Mesenchymal stem cell (in vitro differentiated cells and primary cell): ENCODE measurements around the gene RPS6KA5.

Experiments
- DNase-seq: peaks from one replicate; pipeline ENCODE4 v3.0.0-alpha.2; 2013
- H2AFZ ChIP-seq: one replicate; pipeline ENCODE4 v1.6.1; 2013; ENCODE audit warnings: low read depth, mild to moderate bottlenecking, control low read depth, inconsistent platforms, low read length, moderate library complexity
- H2AK5ac ChIP-seq: 2 replicates; pipeline ENCODE4 v1.6.1; 2013; ENCODE audit warnings: low read length, moderate library complexity, mild to moderate bottlenecking, inconsistent platforms; ENCODE audit not compliant: severe bottlenecking
- H2BK120ac ChIP-seq: one replicate; pipeline ENCODE4 v1.6.1; 2013; ENCODE audit warnings: low read depth, mild to moderate bottlenecking, inconsistent platforms, low read length, moderate library complexity
- H2BK12ac ChIP-seq, 2 experiments: one replicate each; pipeline ENCODE4 v1.6.1; 2013; ENCODE audit warnings: inconsistent platforms in 2 of 2, low read length in 2 of 2, mild to moderate bottlenecking in 2 of 2, moderate library complexity in 2 of 2, control low read depth in 1 of 2
- H2BK15ac ChIP-seq: one replicate; pipeline ENCODE4 v1.6.1; 2013; ENCODE audit warnings: mild to moderate bottlenecking, low read depth, inconsistent platforms; ENCODE audit not compliant: poor library complexity, severe bottlenecking
- H2BK5ac ChIP-seq: 2 replicates; pipeline ENCODE4 v1.6.1; 2013; ENCODE audit warnings: low read depth, mild to moderate bottlenecking, low read length, control low read depth, inconsistent platforms; ENCODE audit not compliant: poor library complexity, severe bottlenecking
- H3K14ac ChIP-seq, 2 experiments: one replicate each; pipeline ENCODE4 v1.6.1; 2013; ENCODE audit warnings: inconsistent platforms in 2 of 2, low read length in 2 of 2, control low read depth in 1 of 2, mild to moderate bottlenecking in 1 of 2, moderate library complexity in 1 of 2
- H3K18ac ChIP-seq, 2 experiments: one replicate each; pipeline ENCODE4 v1.6.1; 2013; ENCODE audit warnings: inconsistent platforms in 2 of 2, low read length in 2 of 2, control low read depth in 1 of 2, low read depth in 1 of 2, mild to moderate bottlenecking in 1 of 2
- H3K23ac ChIP-seq, 2 experiments: one replicate each; pipeline ENCODE4 v1.6.1; 2013; ENCODE audit warnings: inconsistent platforms in 2 of 2, low read length in 2 of 2, mild to moderate bottlenecking in 2 of 2, moderate library complexity in 2 of 2, control low read depth in 1 of 2
- H3K27ac ChIP-seq: 2 replicates; pipeline ENCODE4 v1.5.1; 2013; ENCODE audit warnings: mild to moderate bottlenecking, moderate library complexity, low read length, control low read depth, inconsistent platforms; ENCODE audit not compliant: poor library complexity, severe bottlenecking
- H3K27me3 ChIP-seq, 2 experiments: 2 replicates each; pipeline versions ENCODE4 v1.6.1 to v1.7.0; 2013; ENCODE audit warnings: low read length in 2 of 2, mild to moderate bottlenecking in 2 of 2, moderate library complexity in 2 of 2, control low read depth in 1 of 2, inconsistent platforms in 1 of 2; ENCODE audit not compliant: control insufficient read depth in 1 of 2, insufficient read depth in 1 of 2
- H3K36me3 ChIP-seq, 2 experiments: 2 replicates each; pipeline versions ENCODE4 v1.6.1 to v1.7.0; 2013; ENCODE audit warnings: low read length in 2 of 2, control low read depth in 1 of 2, inconsistent platforms in 1 of 2, low read depth in 1 of 2, mild to moderate bottlenecking in 1 of 2; ENCODE audit not compliant: insufficient read depth in 2 of 2, control insufficient read depth in 1 of 2
- H3K4ac ChIP-seq, 2 experiments: one replicate each; pipeline ENCODE4 v1.6.1; 2013; ENCODE audit warnings: inconsistent platforms in 2 of 2, low read length in 2 of 2, mild to moderate bottlenecking in 2 of 2, moderate library complexity in 2 of 2, control low read depth in 1 of 2, low read depth in 1 of 2
- H3K4me1 ChIP-seq: 2 replicates; pipeline ENCODE4 v1.6.1; 2013; ENCODE audit warnings: low read depth, low read length, control low read depth; ENCODE audit not compliant: control insufficient read depth, insufficient read depth
- H3K4me2 ChIP-seq: 2 replicates; pipeline ENCODE4 v1.6.1; 2013; ENCODE audit warnings: low read length, mild to moderate bottlenecking, inconsistent platforms; ENCODE audit not compliant: poor library complexity, severe bottlenecking
- H3K4me3 ChIP-seq, 2 experiments: 2 replicates each; pipeline versions ENCODE4 v1.5.1 to v1.7.0; 2013; ENCODE audit warnings: low read length in 2 of 2, mild to moderate bottlenecking in 2 of 2, control low read depth in 1 of 2, low read depth in 1 of 2; ENCODE audit not compliant: insufficient read depth in 1 of 2
- H3K79me1 ChIP-seq: replicated peaks from 2 replicates; pipeline ENCODE4 v1.6.1; 2013; ENCODE audit warnings: mild to moderate bottlenecking, control low read depth, low read length, inconsistent platforms; ENCODE audit not compliant: poor library complexity, severe bottlenecking
- H3K9ac ChIP-seq: 2 replicates; pipeline ENCODE4 v1.7.0; 2013; ENCODE audit warnings: mild to moderate bottlenecking, low read length, moderate library complexity
- H3K9me3 ChIP-seq: 2 replicates; pipeline ENCODE4 v1.7.0; 2013; ENCODE audit warnings: mild to moderate bottlenecking, low read length; ENCODE audit not compliant: control insufficient read depth
- H4K8ac ChIP-seq: one replicate; pipeline ENCODE4 v1.6.1; 2013; ENCODE audit warnings: inconsistent platforms, mild to moderate bottlenecking, low read length, moderate library complexity
- H4K91ac ChIP-seq: one replicate; pipeline ENCODE4 v1.6.1; 2013; ENCODE audit warnings: mild to moderate bottlenecking, low read length, inconsistent platforms
- WGBS: methylation state at CpG from one replicate; pipeline ENCODE4 v1.1.7; 2013; ENCODE audit warnings: mixed read lengths; 5-methylcytosine and 5-hydroxymethylcytosine counted together

Gene RPS6KA5

GRCh38 chr14:90986510-90986909 lies 73.9 kb downstream of the RPS6KA5 start:
- H2AK5ac ChIP-seq = no peak overlapping the region
- 90% methylated on average over 1 of the region's 1 CpG for WGBS
- no peaks in the 10 kb centered on the region for H3K4me1 ChIP-seq
- no peak overlapping the region for H3K18ac ChIP-seq
- no peaks in the 10 kb centered on the region for H3K9me3 ChIP-seq
- H2AFZ ChIP-seq = no peak overlapping the region
- no peak overlapping the region for H3K4me2 ChIP-seq
- H2BK5ac ChIP-seq = no peak overlapping the region
- no peak overlapping the region for H2BK15ac ChIP-seq
- no peak overlapping the region for H3K9ac ChIP-seq
- peaks cover 2% of the 10 kb centered on the region for H3K79me1 ChIP-seq
- no peak overlapping the region for H2BK120ac ChIP-seq
- no peak overlapping the region for H4K8ac ChIP-seq
- H4K91ac ChIP-seq = no peak overlapping the region
- no peak overlapping the region for H3K4me3 ChIP-seq
- no peak overlapping the region for H3K14ac ChIP-seq
- no peak overlapping the region for H3K23ac ChIP-seq
- no peaks in the 10 kb centered on the region for H3K36me3 ChIP-seq
- no peak overlapping the region for H3K4ac ChIP-seq
- DNase-seq = no peak
- H3K27ac ChIP-seq = no peak overlapping the region
- H3K27me3 ChIP-seq = no peaks in the 10 kb centered on the region
- H2BK12ac ChIP-seq = no peak overlapping the region

GRCh38 chr14:90985601-90986242 lies 74.7 kb downstream of the RPS6KA5 start:
- Histone ChIP-seq H3K9ac (no peak overlapping the region), H3K79me1 (peaks cover 2% of the 10 kb centered on the region), H4K8ac (no peak overlapping the region), H2BK120ac (no peak overlapping the region), H2AFZ (no peak overlapping the region), H3K4me2 (no peak overlapping the region), H2BK12ac (no peak overlapping the region), H3K4ac (no peak overlapping the region), H3K14ac (no peak overlapping the region), H2BK15ac (no peak overlapping the region), H3K27me3 (no peaks in the 10 kb centered on the region), H3K4me3 (no peak overlapping the region), H2AK5ac (no peak overlapping the region), H3K27ac (no peak overlapping the region), H3K18ac (no peak overlapping the region), H2BK5ac (no peak overlapping the region), H3K36me3 (no peaks in the 10 kb centered on the region), H4K91ac (no peak overlapping the region), H3K9me3 (no peaks in the 10 kb centered on the region), H3K23ac (no peak overlapping the region), H3K4me1 (no peaks in the 10 kb centered on the region)
- DNase-seq = no peak
- no CpG with 5 or more reads among the region's 1 CpG for WGBS

GRCh38 chr14:90983560-90983959 lies 76.9 kb downstream of the RPS6KA5 start:
- no peaks in the 10 kb centered on the region for H3K36me3 ChIP-seq
- no peaks in the 10 kb centered on the region for H3K4me1 ChIP-seq
- H4K8ac ChIP-seq = no peak overlapping the region
- no peak overlapping the region for H2BK15ac ChIP-seq
- 100% methylated on average over 4 of the region's 4 CpGs for WGBS
- H2BK120ac ChIP-seq = no peak overlapping the region
- no peak overlapping the region for H2AK5ac ChIP-seq
- no peak overlapping the region for H3K9ac ChIP-seq
- H4K91ac ChIP-seq = no peak overlapping the region
- no peak overlapping the region for H3K23ac ChIP-seq
- H2AFZ ChIP-seq = no peak overlapping the region
- H3K79me1 ChIP-seq = peaks cover 5% of the 10 kb centered on the region
- no peak for DNase-seq
- H3K9me3 ChIP-seq = no peaks in the 10 kb centered on the region
- no peaks in the 10 kb centered on the region for H3K27me3 ChIP-seq
- no peak overlapping the region for H3K4ac ChIP-seq
- no peak overlapping the region for H3K18ac ChIP-seq
- no peak overlapping the region for H3K27ac ChIP-seq
- no peak overlapping the region for H2BK12ac ChIP-seq
- H3K4me3 ChIP-seq = no peak overlapping the region
- no peak overlapping the region for H2BK5ac ChIP-seq
- no peak overlapping the region for H3K4me2 ChIP-seq
- H3K14ac ChIP-seq = no peak overlapping the region

- H2BK120ac ChIP-seq = no peak overlapping the region
- no peak overlapping the region for H4K91ac ChIP-seq
- H3K4me3 ChIP-seq = no peak overlapping the region
- no peak overlapping the region for H3K9ac ChIP-seq
- no peak overlapping the region for H3K14ac ChIP-seq
- no peaks in the 10 kb centered on the region for H3K27me3 ChIP-seq
- no peak overlapping the region for H2AK5ac ChIP-seq
- no peak overlapping the region for H2BK5ac ChIP-seq
- H2BK12ac ChIP-seq = no peak overlapping the region
- no peaks in the 10 kb centered on the region for H3K36me3 ChIP-seq
- H3K4ac ChIP-seq = no peak overlapping the region
- H3K79me1 ChIP-seq = peaks cover 5% of the 10 kb centered on the region
- no peak overlapping the region for H3K4me2 ChIP-seq
- 78% methylated on average over 2 of the region's 3 CpGs for WGBS
- no peak overlapping the region for H3K27ac ChIP-seq
- H2BK15ac ChIP-seq = no peak overlapping the region
- H3K18ac ChIP-seq = no peak overlapping the region
- no peak overlapping the region for H3K23ac ChIP-seq
- H2AFZ ChIP-seq = no peak overlapping the region
- DNase-seq = no peak
- no peak overlapping the region for H4K8ac ChIP-seq
- H3K9me3 ChIP-seq = no peaks in the 10 kb centered on the region
- H3K4me1 ChIP-seq = no peaks in the 10 kb centered on the region
Observed at GRCh38 chr14:90981636-90982035, 78.8 kb downstream of the RPS6KA5 start.
